HepG2 (cell line): ENCODE data around the gene CCL18. TPM values are rescaled to one million over a fixed set of nuclear protein-coding genes. Genes with fewer than 3 reads are reported as not detected.

Experiments used
- ATAC-seq: fragments of 200-7000 bp; cut with Tn5 transposase; 3 replicates; pipeline ENCODE4 v1.9.1; 2020; ENCODE audit warnings: mild to moderate bottlenecking, moderate library complexity
- BruUV-seq: library from RNA; stranded (reverse); fragments of 400-500 nt; replicated peaks from 2 replicates; lab custom pipeline; 2021; lab: Mats Ljungman, UMichigan
- CTCF ChIA-PET: fragments of 300-600 bp; formaldehyde crosslinking; extraction: SDS; loops from one replicate; lab custom pipeline; 2021; ENCODE audit warnings: low total read pairs, inconsistent platforms, low intra/inter-chr PET ratio; lab: Yijun Ruan, JAX
- POLR2A ChIA-PET: fragments of 350-600 bp; sonication (Branson Sonifier 250); formaldehyde crosslinking; loops from one replicate; lab custom pipeline; 2020; ENCODE audit warnings: antibody characterized with exemption, inconsistent platforms; lab: Yijun Ruan, JAX
- DNase-seq: peaks from one replicate; pipeline ENCODE4 v3.0.0-alpha.2; 2015; ENCODE audit warnings: low spot score
- FAIRE-seq: peaks from 3 replicates; lab custom pipeline; 2011; peaks lifted over from hg19 to GRCh38; lab: Jason Lieb, UNC
- H2AFZ ChIP-seq: one replicate; pipeline ENCODE4 v1.6.1; 2011; ENCODE audit warnings: low read length, inconsistent platforms
- H3K27ac ChIP-seq: fragments of 300-600 bp; 3 replicates; pipeline ENCODE4 v1.8.0; 2011; ENCODE audit warnings: mixed run types, mild to moderate bottlenecking, mixed read lengths, low read length, inconsistent platforms; ENCODE audit not compliant: insufficient read depth; ENCODE audit errors: extremely low read length
- H3K27me3 ChIP-seq, 2 experiments: fragments of 200-600 bp in 1 of 2; 2 replicates in 1 of 2; 3 replicates in 1 of 2; pipeline versions ENCODE4 v1.6.0 to v1.8.0; 2011; ENCODE audit warnings: low read length in 2 of 2, mild to moderate bottlenecking in 2 of 2, moderate library complexity in 2 of 2, inconsistent platforms in 1 of 2; ENCODE audit not compliant: insufficient read depth in 2 of 2, control insufficient read depth in 1 of 2
- H3K36me3 ChIP-seq, 2 experiments: fragments of 200-600 bp in 1 of 2; replicated peaks in 1 of 2; 2 replicates in 1 of 2; 3 replicates in 1 of 2; pipeline versions ENCODE4 v1.5.1 to v1.8.0; 2011; ENCODE audit warnings: low read length in 2 of 2, inconsistent platforms in 1 of 2; ENCODE audit not compliant: insufficient read depth in 2 of 2, control insufficient read depth in 1 of 2
- H3K4me1 ChIP-seq: 2 replicates; pipeline ENCODE4 v1.5.1; 2012; ENCODE audit warnings: low read length, inconsistent platforms; ENCODE audit not compliant: insufficient read depth
- H3K4me2 ChIP-seq: 2 replicates; pipeline ENCODE4 v1.6.0; 2011; ENCODE audit warnings: low read depth, low read length, inconsistent platforms
- H3K4me3 ChIP-seq, 3 experiments: fragments of 200-600 bp in 1 of 3; sonication (generic), shearing (Covaris generic) in 1 of 3; replicated peaks in 1 of 3; 2 replicates each; pipeline ENCODE4 v1.5.1; 2011 to 2016; ENCODE audit warnings: low read length in 3 of 3, inconsistent platforms in 2 of 3, low read depth in 2 of 3, mild to moderate bottlenecking in 2 of 3, control low read depth in 1 of 3, mixed read lengths in 1 of 3; ENCODE audit not compliant: insufficient read depth in 1 of 3
- H3K79me2 ChIP-seq: one replicate; pipeline ENCODE4 v1.6.1; 2011; ENCODE audit warnings: low read length, inconsistent platforms; ENCODE audit not compliant: insufficient read depth
- H3K9ac ChIP-seq: 2 replicates; pipeline ENCODE4 v1.6.0; 2011; ENCODE audit warnings: mild to moderate bottlenecking, low read depth, low read length, inconsistent platforms; ENCODE audit not compliant: insufficient read depth
- H3K9me3 ChIP-seq: 2 replicates; pipeline ENCODE4 v1.5.1; 2012; ENCODE audit warnings: mild to moderate bottlenecking, low read length
- H4K20me1 ChIP-seq: 2 replicates; pipeline ENCODE4 v1.6.0; 2011; ENCODE audit warnings: inconsistent platforms, mild to moderate bottlenecking, low read length, moderate library complexity; ENCODE audit not compliant: insufficient read depth
- ATF7 ChIP-seq, 2 experiments: fragments of 450-650 bp in 1 of 2; sonication (generic) in 1 of 2; formaldehyde crosslinking in 1 of 2; IDR thresholded peaks; 2 replicates each; pipeline versions ENCODE4 v1.4.0 to v1.6.1; 2016 to 2020; ENCODE audit warnings: antibody characterized with exemption in 1 of 2, mild to moderate bottlenecking in 1 of 2, missing genetic modification reagents in 1 of 2
- CREB1 ChIP-seq, 2 experiments: fragments of 450-650 bp in 1 of 2; IDR thresholded peaks; 2 replicates each; pipeline ENCODE4 v1.6.1; 2016 to 2017; ENCODE audit warnings: control low read depth in 1 of 2, mild to moderate bottlenecking in 1 of 2, missing compliant biosample characterization in 1 of 2, missing genetic modification characterization in 1 of 2
- PHF8 ChIP-seq: sonication (generic); formaldehyde crosslinking; IDR thresholded peaks from 2 replicates; pipeline ENCODE4 v1.5.0; 2020; ENCODE audit warnings: missing genetic modification reagents
- WGBS: methylation state at CpG from one replicate; pipeline ENCODE4 v1.1.6; 2017; ENCODE audit warnings: low lambda C conversion rate; 5-methylcytosine and 5-hydroxymethylcytosine counted together
- in situ Hi-C: cut with HindIII; loops from 2 replicates; pipeline ENCODE4 v1.10.0; 2017; ENCODE audit warnings: low pct_unique_long_range_greater_than_20kb; ENCODE audit not compliant: extremely low pct_ligation_motif_present
- intact Hi-C: fragments of 100-400 bp; cut with micrococcal nuclease; formaldehyde crosslinking; loops from one replicate; pipeline ENCODE4 v1.10.0; 2022; ENCODE audit not compliant: unreplicated experiment
- polyA plus RNA-seq, 8 experiments: library from polyadenylated mRNA; depleted of rRNA in 3 of 8; stranded (reverse) in 7 of 8; unstranded in 1 of 8; fragments of >200 nt; fragmentation: Illumina TruSeq in 4 of 8; extraction: Trizol in 4 of 8; gene quantifications; 2 replicates each; pipeline versions ENCODE4 v1.2.1 to v1.2.3, GENCODE V29; 2011 to 2016; ENCODE audit warnings: low read depth in 4 of 8, missing spikeins in 1 of 8, mixed read lengths in 1 of 8; ENCODE audit not compliant: insufficient read depth in 1 of 8
- total RNA-seq, 5 experiments: library from RNA; depleted of rRNA; stranded (reverse); fragments of >200 nt; fragmentation: Illumina TruSeq; extraction: Trizol; gene quantifications; 2 replicates each; pipeline ENCODE4 v1.2.3, GENCODE V29; 2016; ENCODE audit warnings: low read depth in 1 of 5
- TF ChIP-seq, protein P1 (sequence below): sonication (generic); formaldehyde crosslinking; IDR thresholded peaks from 2 replicates; pipeline ENCODE4 v1.4.0; 2020; ENCODE audit warnings: missing genetic modification reagents, borderline replicate concordance
- TF ChIP-seq, protein P2 (sequence below): sonication (generic); formaldehyde crosslinking; IDR thresholded peaks from 2 replicates; pipeline ENCODE4 v1.9.0; 2022; ENCODE audit warnings: missing genetic modification reagents, mild to moderate bottlenecking, borderline replicate concordance

CCL18 gene
- total and polyA plus RNA-seq, 2 of the 13 experiments (the other 11 are each of a cell fraction or from before 2014, with no cell fraction given): not detected

DNA sequence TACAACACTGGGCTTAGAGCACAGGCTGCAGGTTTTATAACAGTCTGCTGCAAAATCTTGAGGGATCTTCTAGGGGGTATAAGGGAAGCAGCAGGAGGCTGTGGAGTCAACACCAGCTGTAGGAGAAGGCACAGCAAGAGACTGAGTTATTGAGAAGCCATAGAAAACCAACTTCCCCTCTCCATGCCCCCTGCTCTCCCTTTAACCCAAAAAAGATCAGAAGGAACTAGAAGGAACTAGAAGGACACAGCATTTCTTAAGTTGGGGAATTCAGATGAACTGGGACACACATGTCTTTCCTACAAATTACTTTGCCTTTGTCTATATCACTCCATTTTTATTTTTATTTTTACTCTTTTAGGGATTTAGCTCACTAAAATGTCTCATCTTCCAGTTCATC lies 6.2 kb upstream of the CCL18 start (continued):
- TF ChIP-seq, protein P1, sequence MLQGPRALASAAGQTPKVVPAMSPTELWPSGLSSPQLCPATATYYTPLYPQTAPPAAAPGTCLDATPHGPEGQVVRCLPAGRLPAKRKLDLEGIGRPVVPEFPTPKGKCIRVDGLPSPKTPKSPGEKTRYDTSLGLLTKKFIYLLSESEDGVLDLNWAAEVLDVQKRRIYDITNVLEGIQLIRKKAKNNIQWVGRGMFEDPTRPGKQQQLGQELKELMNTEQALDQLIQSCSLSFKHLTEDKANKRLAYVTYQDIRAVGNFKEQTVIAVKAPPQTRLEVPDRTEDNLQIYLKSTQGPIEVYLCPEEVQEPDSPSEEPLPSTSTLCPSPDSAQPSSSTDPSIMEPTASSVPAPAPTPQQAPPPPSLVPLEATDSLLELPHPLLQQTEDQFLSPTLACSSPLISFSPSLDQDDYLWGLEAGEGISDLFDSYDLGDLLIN (CRISPR knock-in tag): no peak
- TF ChIP-seq, protein P2, sequence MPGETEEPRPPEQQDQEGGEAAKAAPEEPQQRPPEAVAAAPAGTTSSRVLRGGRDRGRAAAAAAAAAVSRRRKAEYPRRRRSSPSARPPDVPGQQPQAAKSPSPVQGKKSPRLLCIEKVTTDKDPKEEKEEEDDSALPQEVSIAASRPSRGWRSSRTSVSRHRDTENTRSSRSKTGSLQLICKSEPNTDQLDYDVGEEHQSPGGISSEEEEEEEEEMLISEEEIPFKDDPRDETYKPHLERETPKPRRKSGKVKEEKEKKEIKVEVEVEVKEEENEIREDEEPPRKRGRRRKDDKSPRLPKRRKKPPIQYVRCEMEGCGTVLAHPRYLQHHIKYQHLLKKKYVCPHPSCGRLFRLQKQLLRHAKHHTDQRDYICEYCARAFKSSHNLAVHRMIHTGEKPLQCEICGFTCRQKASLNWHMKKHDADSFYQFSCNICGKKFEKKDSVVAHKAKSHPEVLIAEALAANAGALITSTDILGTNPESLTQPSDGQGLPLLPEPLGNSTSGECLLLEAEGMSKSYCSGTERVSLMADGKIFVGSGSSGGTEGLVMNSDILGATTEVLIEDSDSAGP: no peak

DNA sequence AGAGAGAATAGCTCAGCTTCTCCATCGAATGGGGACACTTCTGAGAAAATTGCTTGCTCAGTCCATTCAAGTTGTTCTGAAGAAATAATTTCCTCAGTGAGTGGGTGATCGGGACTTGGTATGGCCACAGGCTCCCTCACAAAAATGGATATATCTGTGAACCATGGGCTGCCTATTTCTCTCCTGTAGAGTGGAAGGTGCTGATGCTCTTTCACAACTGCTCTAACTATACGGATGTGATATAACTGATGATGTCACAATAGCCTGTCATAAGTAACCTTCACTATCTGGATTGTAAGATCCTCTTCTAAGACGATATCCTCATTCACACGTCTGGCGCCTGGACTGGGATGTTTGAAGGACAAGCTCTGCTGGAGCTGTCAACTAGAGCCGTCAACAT lies 4.7 kb upstream of the CCL18 start:
- ATAC-seq (no peak), DNase-seq (no peak), FAIRE-seq (no peak)
- Histone ChIP-seq H2AFZ (no peak overlapping the region), H3K9ac (no peak overlapping the region), H3K4me2 (no peak overlapping the region), H3K9me3 (no peaks in the 10 kb centered on the region), H3K4me1 (no peaks in the 10 kb centered on the region), H4K20me1 (no peaks in the 10 kb centered on the region), H3K27ac (no peak overlapping the region), H3K4me3 (no peak overlapping the region), H3K27me3 (0 out of 5 replicates have a peak, but pooled peaks cover 0 to 4% of the 10 kb centered on the region in 2 experiments), H3K79me2 (no peaks in the 10 kb centered on the region), H3K36me3 (no peaks in the 10 kb centered on the region)
- CTCF ChIA-PET: no interaction called here
- in situ Hi-C loops: no loop called here
- WGBS: 47% methylated on average over 7 of the region's 7 CpGs
- intact Hi-C loops: no loop called here
- TF ChIP-seq ATF7 (IDR thresholded peaks at IDR 0.05) (0 out of 2 replicates have a peak, but pooled peaks have one; percentile 5), ATF7 (CRISPR knock-in tag; IDR thresholded peaks at IDR 0.05) (no peak), CREB1 (IDR thresholded peaks at IDR 0.05) (peak; percentile 71), CREB1 (CRISPR knock-in tag; IDR thresholded peaks at IDR 0.05) (no peak), PHF8 (CRISPR knock-in tag) (no peak)
- POLR2A ChIA-PET: no interaction called here
- BruUV-seq: no TSS peak
